OCI-LY7 (cell line): ENCODE data around the gene POGLUT3. TPM values are rescaled to one million over a fixed set of nuclear protein-coding genes. Genes with fewer than 3 reads are reported as not detected.

ENCODE experiments used
- BruUV-seq: library from RNA; stranded (reverse); fragments of 400-500 nt; replicated peaks from 2 replicates; lab custom pipeline; 2021; lab: Mats Ljungman, UMichigan
- CTCF ChIA-PET: fragments of 300-600 bp; sonication (Branson Sonifier 250); formaldehyde crosslinking; loops from one replicate; lab custom pipeline; 2022; ENCODE audit warnings: antibody characterized with exemption; ENCODE audit not compliant: unreplicated experiment; lab: Charles Lee
- POLR2A ChIA-PET: fragments of 300-600 bp; sonication (Branson Sonifier 250); formaldehyde crosslinking; loops from one replicate; lab custom pipeline; 2022; ENCODE audit warnings: antibody characterized with exemption; lab: Charles Lee
- DNase-seq: peaks from one replicate; pipeline ENCODE4 v3.0.0-alpha.2; 2015; ENCODE audit warnings: low spot score
- H2AFZ ChIP-seq: fragments of 200-600 bp; sonication (generic), shearing (Covaris generic); 2 replicates; pipeline ENCODE4 v1.6.1; 2014; ENCODE audit warnings: mild to moderate bottlenecking, antibody characterized with exemption, low read length, moderate library complexity
- H3K27ac ChIP-seq: fragments of 200-600 bp; sonication (generic); 2 replicates; pipeline ENCODE4 v1.5.1; 2014; ENCODE audit warnings: mixed run types, low read depth, mild to moderate bottlenecking, moderate library complexity, low read length, inconsistent platforms; ENCODE audit not compliant: poor library complexity, severe bottlenecking
- H3K36me3 ChIP-seq: fragments of 200-600 bp; sonication (generic); 2 replicates; pipeline ENCODE4 v1.6.1; 2014; ENCODE audit warnings: mild to moderate bottlenecking, antibody characterized with exemption, low read length, moderate library complexity, mixed read lengths; ENCODE audit not compliant: insufficient read depth
- H3K4me1 ChIP-seq: fragments of 200-600 bp; sonication (generic); 2 replicates; pipeline ENCODE4 v1.5.1; 2014; ENCODE audit warnings: mild to moderate bottlenecking, low read length; ENCODE audit not compliant: insufficient read depth, poor library complexity, severe bottlenecking
- H3K4me2 ChIP-seq: fragments of 200-600 bp; sonication (generic); 2 replicates; pipeline ENCODE4 v1.6.1; 2014; ENCODE audit warnings: mild to moderate bottlenecking, low read length
- H3K4me3 ChIP-seq: fragments of 200-600 bp; sonication (generic); 2 replicates; pipeline ENCODE4 v1.5.1; 2014; ENCODE audit warnings: mild to moderate bottlenecking, low read depth, low read length; ENCODE audit not compliant: poor library complexity, severe bottlenecking
- H3K79me2 ChIP-seq: fragments of 200-600 bp; sonication (generic); 2 replicates; pipeline ENCODE4 v1.6.1; 2016; ENCODE audit warnings: low read depth, mild to moderate bottlenecking, low read length, moderate library complexity, mixed read lengths; ENCODE audit not compliant: insufficient read depth
- H3K9me2 ChIP-seq: fragments of 200-600 bp; sonication (generic); 2 replicates; pipeline ENCODE4 v1.6.1; 2016; ENCODE audit warnings: mild to moderate bottlenecking, low read length, mixed read lengths; ENCODE audit not compliant: insufficient read depth
- H3K9me3 ChIP-seq: fragments of 200-600 bp; sonication (generic); 2 replicates; pipeline ENCODE4 v1.6.1; 2014; ENCODE audit warnings: mild to moderate bottlenecking, mixed run types, low read length, mixed read lengths
- H4K20me1 ChIP-seq: fragments of 200-600 bp; sonication (generic); 2 replicates; pipeline ENCODE4 v1.6.1; 2014; ENCODE audit warnings: mild to moderate bottlenecking, antibody characterized with exemption, low read length, moderate library complexity, mixed read lengths; ENCODE audit not compliant: insufficient read depth
- CTCF ChIP-seq: fragments of 200-600 bp; sonication (generic); conservative IDR thresholded peaks from 2 replicates; pipeline ENCODE4 v1.5.1; 2014; ENCODE audit warnings: mild to moderate bottlenecking, antibody characterized with exemption, low read length, moderate library complexity, mixed read lengths
- EZH2phosphoT487 ChIP-seq: fragments of 200-600 bp; sonication (generic); IDR thresholded peaks from 2 replicates; pipeline ENCODE4 v1.6.1; 2018; ENCODE audit warnings: low read depth, borderline replicate concordance, mild to moderate bottlenecking, mixed run types, antibody characterized with exemption, low read length, moderate library complexity, mixed read lengths
- intact Hi-C: fragments of 100-400 bp; cut with micrococcal nuclease; formaldehyde crosslinking; loops from one replicate; pipeline ENCODE4 v1.10.0; 2022; ENCODE audit not compliant: unreplicated experiment
- total RNA-seq, 2 experiments: library from RNA; depleted of rRNA in 1 of 2; stranded (reverse); fragments of >200 nt in 1 of 2; shearing (Covaris generic) in 1 of 2; gene quantifications; 2 replicates each; pipeline ENCODE4 v1.2.3, GENCODE V29; 2014 to 2022

POGLUT3 gene
- total RNA-seq, 2 experiments from 2014 or later: not detected

GRCh38 chr11:108486331-108486730 is 11.9 kb downstream of the POGLUT3 start:
- Histone ChIP-seq H2AFZ (no peak overlapping the region), H3K4me2 (no peak overlapping the region), H3K4me3 (no peak overlapping the region), H3K27ac (no peak overlapping the region), H3K79me2 (no peaks in the 10 kb centered on the region), H4K20me1 (no peaks in the 10 kb centered on the region), H3K9me2 (no peaks in the 10 kb centered on the region), H3K4me1 (no peaks in the 10 kb centered on the region), H3K36me3 (no peaks in the 10 kb centered on the region), H3K9me3 (no peaks in the 10 kb centered on the region)
- DNase-seq: no peak
- ChIA-PET CTCF (no interaction called here), POLR2A (no interaction called here)
- intact Hi-C loops: no loop called here
- no TSS peak for BruUV-seq
- no peak for TF ChIP-seq CTCF
- no peak for TF ChIP-seq EZH2phosphoT487

GRCh38 chr11:108483163-108483562 is 15.0 kb downstream of the POGLUT3 start:
- Histone ChIP-seq H3K4me1 (no peaks in the 10 kb centered on the region), H2AFZ (no peak overlapping the region), H3K79me2 (no peaks in the 10 kb centered on the region), H3K27ac (no peak overlapping the region), H3K36me3 (no peaks in the 10 kb centered on the region), H3K9me2 (no peaks in the 10 kb centered on the region), H3K4me2 (no peak overlapping the region), H4K20me1 (no peaks in the 10 kb centered on the region), H3K4me3 (no peak overlapping the region), H3K9me3 (no peaks in the 10 kb centered on the region)
- no peak for DNase-seq
- ChIA-PET CTCF (no interaction called here), POLR2A (no interaction called here)
- no TSS peak for BruUV-seq
- TF ChIP-seq CTCF (no peak), EZH2phosphoT487 (no peak)
- intact Hi-C loops: no loop called here

GRCh38 chr11:108474664-108475463 is 23.3 kb downstream of the POGLUT3 start:
- H3K9me2 ChIP-seq: no peaks in the 10 kb centered on the region
- TF ChIP-seq EZH2phosphoT487: no peak
- H3K9me3 ChIP-seq: no peaks in the 10 kb centered on the region
- no peak overlapping the region for H3K27ac ChIP-seq
- H3K79me2 ChIP-seq: no peaks in the 10 kb centered on the region
- no peak overlapping the region for H3K4me2 ChIP-seq
- H3K4me3 ChIP-seq: no peak overlapping the region
- H4K20me1 ChIP-seq: no peaks in the 10 kb centered on the region
- POLR2A ChIA-PET: no interaction called here
- no peaks in the 10 kb centered on the region for H3K36me3 ChIP-seq
- intact Hi-C loops: no loop called here
- H2AFZ ChIP-seq: no peak overlapping the region
- no TSS peak for BruUV-seq
- CTCF ChIA-PET: no interaction called here
- H3K4me1 ChIP-seq: no peaks in the 10 kb centered on the region
- DNase-seq: no peak
